PC-9 (cell line): ENCODE results near the gene ENDOV.

Experiments
- CTCF ChIP-seq: fragments of 200-600 bp; sonication (generic); conservative IDR thresholded peaks from 2 replicates; pipeline ENCODE4 v1.6.1; 2017; ENCODE audit warnings: mixed run types, antibody characterized with exemption, mild to moderate bottlenecking, moderate library complexity
- EZH2 ChIP-seq: fragments of 200-600 bp; sonication (generic); IDR thresholded peaks from 2 replicates; pipeline ENCODE4 v1.8.0; 2017; ENCODE audit warnings: antibody characterized with exemption, low read depth

GRCh38 chr17:80482058-80482318, 67.0 kb downstream of the ENDOV start:
- TF ChIP-seq CTCF (no peak), EZH2 (no peak)
